SK-N-SH (cell line): ENCODE data around the gene SKI. TPM values are rescaled to one million over a fixed set of nuclear protein-coding genes. Genes with fewer than 3 reads are reported as not detected.

Source experiments
- CTCF ChIA-PET: fragments of 300-600, 350-600 bp; formaldehyde crosslinking; extraction: SDS; loops from one replicate; lab custom pipeline; 2021; lab: Yijun Ruan, JAX
- POLR2A ChIA-PET: fragments of 350-600 bp; sonication (Branson Sonifier 250); formaldehyde crosslinking; extraction: SDS; loops from one replicate; lab custom pipeline; 2020; ENCODE audit warnings: antibody characterized with exemption, inconsistent platforms; lab: Yijun Ruan, JAX
- DNase-seq: peaks from one replicate; pipeline ENCODE4 v3.0.0; 2012
- H2AFZ ChIP-seq: fragments of 200-600 bp; sonication (generic); 2 replicates; pipeline ENCODE4 v1.8.1; 2016; ENCODE audit warnings: antibody characterized with exemption, mild to moderate bottlenecking, low read depth
- H3F3A ChIP-seq: fragments of 200-600 bp; sonication (generic); replicated peaks from 2 replicates; pipeline ENCODE3; 2016; ENCODE audit warnings: antibody characterized with exemption, mild to moderate bottlenecking; ENCODE audit not compliant: insufficient read depth
- H3K27ac ChIP-seq, 2 experiments: fragments of 200-500 bp in 1 of 2; fragments of 200-600 bp in 1 of 2; sonication (Bioruptor generic) in 1 of 2; sonication (generic), shearing (Covaris generic) in 1 of 2; 2 replicates each; pipeline versions ENCODE4 v1.5.1 to v1.6.1; 2014 to 2016; ENCODE audit warnings: low read depth in 2 of 2, inconsistent platforms in 1 of 2, low read length in 1 of 2, mild to moderate bottlenecking in 1 of 2, mixed read lengths in 1 of 2
- H3K27me3 ChIP-seq: fragments of 200-600 bp; sonication (generic), shearing (Covaris generic); 2 replicates; pipeline ENCODE4 v1.6.1; 2016; ENCODE audit warnings: mixed run types; ENCODE audit not compliant: insufficient read depth
- H3K36me3 ChIP-seq, 2 experiments: fragments of 200-500 bp in 1 of 2; fragments of 200-600 bp in 1 of 2; sonication (Bioruptor generic) in 1 of 2; sonication (generic) in 1 of 2; replicated peaks in 1 of 2; 2 replicates each; pipeline versions ENCODE3 to v1.5.1; 2014 to 2016; ENCODE audit warnings: low read length in 1 of 2, mild to moderate bottlenecking in 1 of 2; ENCODE audit not compliant: insufficient read depth in 2 of 2, control insufficient read depth in 1 of 2
- H3K4me1 ChIP-seq, 2 experiments: fragments of 200-500 bp in 1 of 2; fragments of 200-600 bp in 1 of 2; sonication (Bioruptor generic) in 1 of 2; sonication (generic), shearing (Covaris generic) in 1 of 2; 2 replicates each; pipeline versions ENCODE4 v1.5.1 to v1.6.1; 2014 to 2016; ENCODE audit warnings: low read depth in 1 of 2, low read length in 1 of 2, mixed run types in 1 of 2; ENCODE audit not compliant: insufficient read depth in 2 of 2, control insufficient read depth in 1 of 2
- H3K4me2 ChIP-seq: fragments of 200-600 bp; sonication (generic), shearing (Covaris generic); 2 replicates; pipeline ENCODE4 v1.6.1; 2017; ENCODE audit warnings: mixed run types
- H3K4me3 ChIP-seq, 2 experiments: fragments of 200-500 bp in 1 of 2; fragments of 200-600 bp in 1 of 2; sonication (Bioruptor generic) in 1 of 2; sonication (generic), shearing (Covaris generic) in 1 of 2; 2 replicates each; pipeline versions ENCODE4 v1.5.1 to v1.8.1; 2014 to 2016; ENCODE audit warnings: low read depth in 2 of 2, inconsistent platforms in 1 of 2, low read length in 1 of 2, mild to moderate bottlenecking in 1 of 2, mixed read lengths in 1 of 2, moderate library complexity in 1 of 2
- H3K79me2 ChIP-seq: fragments of 200-600 bp; sonication (generic); 2 replicates; pipeline ENCODE4 v1.8.1; 2017; ENCODE audit warnings: mild to moderate bottlenecking; ENCODE audit not compliant: insufficient read depth
- H3K9ac ChIP-seq: fragments of 200-600 bp; sonication (generic); 2 replicates; pipeline ENCODE4 v1.6.1; 2017; ENCODE audit warnings: mixed run types
- H3K9me2 ChIP-seq: fragments of 200-600 bp; sonication (generic); 2 replicates; pipeline ENCODE4 v1.6.1; 2017; ENCODE audit warnings: mixed run types
- H3K9me3 ChIP-seq: fragments of 200-600 bp; sonication (generic); 2 replicates; pipeline ENCODE4 v1.6.1; 2017; ENCODE audit warnings: mixed run types, mild to moderate bottlenecking, moderate library complexity
- H4K20me1 ChIP-seq: fragments of 200-600 bp; sonication (generic); 2 replicates; pipeline ENCODE4 v1.6.1; 2017; ENCODE audit warnings: mild to moderate bottlenecking, mixed run types; ENCODE audit not compliant: insufficient read depth
- EP300 ChIP-seq, 2 experiments: IDR thresholded peaks; 2 replicates each; pipeline versions ENCODE4 v1.4.0 to v1.6.1; 2012; ENCODE audit warnings: borderline replicate concordance in 1 of 2, low read depth in 1 of 2, low read length in 1 of 2
- IRF3 ChIP-seq: fragments of 150-350 bp; IDR thresholded peaks from 2 replicates; pipeline ENCODE4 v1.6.1; 2016; ENCODE audit warnings: mild to moderate bottlenecking, low read depth, low read length
- MXI1 ChIP-seq: IDR thresholded peaks from 2 replicates; pipeline ENCODE4 v1.6.1; 2012; ENCODE audit warnings: mild to moderate bottlenecking, low read depth, low read length, improper control_type of control experiment
- SMC3 ChIP-seq: IDR thresholded peaks from 2 replicates; pipeline ENCODE4 v1.6.1; 2012; ENCODE audit warnings: low read depth, low read length, improper control_type of control experiment
- TAF1 ChIP-seq: IDR thresholded peaks from 2 replicates; pipeline ENCODE4 v1.6.1; 2012; ENCODE audit warnings: low read depth, mild to moderate bottlenecking, low read length, moderate library complexity, borderline replicate concordance
- WGBS: methylation state at CpG from one replicate; pipeline ENCODE4 v1.1.6; 2017; ENCODE audit warnings: low lambda C conversion rate; 5-methylcytosine and 5-hydroxymethylcytosine counted together
- polyA plus RNA-seq, 3 experiments: library from polyadenylated mRNA; depleted of rRNA; stranded (reverse); fragments of >200 nt; gene quantifications; 2 replicates each; pipeline ENCODE4 v1.2.3, GENCODE V29; 2012
- TF ChIP-seq, protein P1 (sequence below): IDR thresholded peaks from 2 replicates; pipeline ENCODE4 v1.6.1; 2012; ENCODE audit warnings: mild to moderate bottlenecking, low read depth, low read length, moderate library complexity
- TF ChIP-seq, protein P2 (sequence below): IDR thresholded peaks from 2 replicates; pipeline ENCODE4 v1.4.0; 2012; ENCODE audit warnings: low read depth, borderline replicate concordance

SKI gene
- polyA plus RNA-seq, 1 of the 3 experiments (the other 2 are of a cell fraction) = 7.2 TPM

DNA sequence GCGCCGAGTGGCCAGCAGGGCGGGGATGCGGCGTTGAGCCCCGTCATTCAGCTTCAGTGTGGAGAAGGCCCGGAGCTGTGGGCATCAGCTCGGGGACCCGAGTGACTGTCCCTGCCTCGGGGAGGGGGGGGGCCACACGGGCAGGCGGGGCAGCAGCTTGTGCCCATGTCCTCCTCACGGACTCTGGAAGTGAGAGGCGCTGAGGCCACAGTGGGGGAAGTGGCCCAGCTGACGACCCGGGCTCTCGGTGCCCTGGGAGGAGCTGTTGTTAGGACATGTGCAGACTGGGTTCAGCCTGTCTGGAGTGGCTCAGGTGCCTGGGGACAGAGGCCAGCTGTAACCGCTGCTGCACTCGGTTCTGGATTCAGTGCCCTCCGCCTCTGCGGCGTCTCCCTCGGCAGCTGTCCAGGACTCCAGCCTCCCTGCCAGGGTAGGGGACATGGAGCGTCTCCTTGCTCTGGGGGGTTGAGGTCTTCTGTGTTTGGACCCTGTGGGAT is 71.1 kb downstream of the SKI start:
- WGBS = 96% methylated on average over 8 of the region's 24 CpGs
- H3K4me2 ChIP-seq = no peak overlapping the region
- H3K9me3 ChIP-seq = no peaks in the 10 kb centered on the region
- no peak overlapping the region for H3K9ac ChIP-seq
- H3K27ac ChIP-seq = peak overlapping the region in 1 of 2 experiments; percentile 83; a peak in 2 of 4 replicates
- POLR2A ChIA-PET = interaction anchor here (1.0 to 1.1 kb wide), 2 partner anchors 11 to 30 kb away, joined by 3 read pairs; no protein-coding TSS in a partner anchor
- peaks cover 89% of the 10 kb centered on the region for H4K20me1 ChIP-seq
- peak; percentile 81 for DNase-seq
- peak; percentile 65 for TF ChIP-seq MXI1
- TF ChIP-seq SMC3 = no peak
- TF ChIP-seq EP300 (IDR thresholded peaks at IDR 0.05; ENCODE audit: borderline replicate concordance in 1 of 2, low read depth in 1 of 2, low read length in 1 of 2) = no peak
- no peak for TF ChIP-seq IRF3
- TF ChIP-seq, protein P1, sequence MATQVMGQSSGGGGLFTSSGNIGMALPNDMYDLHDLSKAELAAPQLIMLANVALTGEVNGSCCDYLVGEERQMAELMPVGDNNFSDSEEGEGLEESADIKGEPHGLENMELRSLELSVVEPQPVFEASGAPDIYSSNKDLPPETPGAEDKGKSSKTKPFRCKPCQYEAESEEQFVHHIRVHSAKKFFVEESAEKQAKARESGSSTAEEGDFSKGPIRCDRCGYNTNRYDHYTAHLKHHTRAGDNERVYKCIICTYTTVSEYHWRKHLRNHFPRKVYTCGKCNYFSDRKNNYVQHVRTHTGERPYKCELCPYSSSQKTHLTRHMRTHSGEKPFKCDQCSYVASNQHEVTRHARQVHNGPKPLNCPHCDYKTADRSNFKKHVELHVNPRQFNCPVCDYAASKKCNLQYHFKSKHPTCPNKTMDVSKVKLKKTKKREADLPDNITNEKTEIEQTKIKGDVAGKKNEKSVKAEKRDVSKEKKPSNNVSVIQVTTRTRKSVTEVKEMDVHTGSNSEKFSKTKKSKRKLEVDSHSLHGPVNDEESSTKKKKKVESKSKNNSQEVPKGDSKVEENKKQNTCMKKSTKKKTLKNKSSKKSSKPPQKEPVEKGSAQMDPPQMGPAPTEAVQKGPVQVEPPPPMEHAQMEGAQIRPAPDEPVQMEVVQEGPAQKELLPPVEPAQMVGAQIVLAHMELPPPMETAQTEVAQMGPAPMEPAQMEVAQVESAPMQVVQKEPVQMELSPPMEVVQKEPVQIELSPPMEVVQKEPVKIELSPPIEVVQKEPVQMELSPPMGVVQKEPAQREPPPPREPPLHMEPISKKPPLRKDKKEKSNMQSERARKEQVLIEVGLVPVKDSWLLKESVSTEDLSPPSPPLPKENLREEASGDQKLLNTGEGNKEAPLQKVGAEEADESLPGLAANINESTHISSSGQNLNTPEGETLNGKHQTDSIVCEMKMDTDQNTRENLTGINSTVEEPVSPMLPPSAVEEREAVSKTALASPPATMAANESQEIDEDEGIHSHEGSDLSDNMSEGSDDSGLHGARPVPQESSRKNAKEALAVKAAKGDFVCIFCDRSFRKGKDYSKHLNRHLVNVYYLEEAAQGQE = no peak
- TF ChIP-seq, protein P2, sequence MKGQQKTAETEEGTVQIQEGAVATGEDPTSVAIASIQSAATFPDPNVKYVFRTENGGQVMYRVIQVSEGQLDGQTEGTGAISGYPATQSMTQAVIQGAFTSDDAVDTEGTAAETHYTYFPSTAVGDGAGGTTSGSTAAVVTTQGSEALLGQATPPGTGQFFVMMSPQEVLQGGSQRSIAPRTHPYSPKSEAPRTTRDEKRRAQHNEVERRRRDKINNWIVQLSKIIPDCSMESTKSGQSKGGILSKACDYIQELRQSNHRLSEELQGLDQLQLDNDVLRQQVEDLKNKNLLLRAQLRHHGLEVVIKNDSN = no peak
- no peak for TF ChIP-seq TAF1
- H3F3A ChIP-seq = no peaks in the 10 kb centered on the region
- H2AFZ ChIP-seq = no peak overlapping the region
- no peaks in the 10 kb centered on the region for H3K9me2 ChIP-seq
- H3K27me3 ChIP-seq = no peaks in the 10 kb centered on the region
- peaks cover 0 to 54% of the 10 kb centered on the region in 2 experiments; a peak in 1 of 4 replicates for H3K4me1 ChIP-seq
- peaks cover 84% of the 10 kb centered on the region for H3K79me2 ChIP-seq
- CTCF ChIA-PET = interaction anchor here (1.0 to 2.8 kb wide), 5 partner anchors 11 to 82 kb away, joined by 3 to 11 read pairs (median 3); no protein-coding TSS in a partner anchor
- no peak overlapping the region for H3K4me3 ChIP-seq
- peaks cover 0 to 10% of the 10 kb centered on the region in 2 experiments for H3K36me3 ChIP-seq
